HG03520 (cell line): ENCODE measurements around the gene ZNF550.
"Not testable (repeated sequence)": the region's sequence is repeated elsewhere in the genome, so short reads cannot be mapped to it uniquely, and the experiment has no call there.

ENCODE experiments used
- ATAC-seq: cut with Tn5 transposase; IDR thresholded peaks from one replicate; pipeline ENCODE4 v1.9.1; 2021; ENCODE audit warnings: mild to moderate bottlenecking, moderate library complexity; ENCODE audit not compliant: unreplicated experiment

ZNF550 gene

DNA sequence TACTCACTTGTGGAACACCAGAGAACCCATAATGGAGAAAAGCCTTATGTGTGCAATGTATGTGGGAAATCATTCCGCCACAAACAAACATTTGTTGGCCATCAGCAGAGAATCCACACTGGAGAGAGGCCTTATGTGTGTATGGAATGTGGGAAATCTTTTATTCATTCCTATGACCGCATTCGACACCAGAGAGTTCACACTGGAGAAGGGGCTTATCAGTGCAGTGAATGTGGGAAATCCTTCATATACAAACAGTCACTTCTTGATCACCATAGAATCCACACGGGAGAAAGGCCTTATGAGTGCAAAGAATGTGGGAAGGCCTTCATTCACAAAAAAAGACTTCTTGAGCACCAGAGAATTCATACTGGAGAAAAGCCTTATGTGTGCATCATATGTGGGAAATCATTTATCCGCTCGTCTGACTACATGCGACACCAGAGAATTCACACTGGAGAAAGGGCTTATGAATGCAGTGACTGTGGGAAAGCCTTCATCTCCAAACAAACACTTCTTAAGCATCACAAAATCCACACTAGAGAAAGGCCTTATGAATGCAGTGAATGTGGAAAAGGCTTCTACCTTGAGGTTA lies 21.6 kb downstream of the ZNF550 start:
- no peak for ATAC-seq

DNA sequence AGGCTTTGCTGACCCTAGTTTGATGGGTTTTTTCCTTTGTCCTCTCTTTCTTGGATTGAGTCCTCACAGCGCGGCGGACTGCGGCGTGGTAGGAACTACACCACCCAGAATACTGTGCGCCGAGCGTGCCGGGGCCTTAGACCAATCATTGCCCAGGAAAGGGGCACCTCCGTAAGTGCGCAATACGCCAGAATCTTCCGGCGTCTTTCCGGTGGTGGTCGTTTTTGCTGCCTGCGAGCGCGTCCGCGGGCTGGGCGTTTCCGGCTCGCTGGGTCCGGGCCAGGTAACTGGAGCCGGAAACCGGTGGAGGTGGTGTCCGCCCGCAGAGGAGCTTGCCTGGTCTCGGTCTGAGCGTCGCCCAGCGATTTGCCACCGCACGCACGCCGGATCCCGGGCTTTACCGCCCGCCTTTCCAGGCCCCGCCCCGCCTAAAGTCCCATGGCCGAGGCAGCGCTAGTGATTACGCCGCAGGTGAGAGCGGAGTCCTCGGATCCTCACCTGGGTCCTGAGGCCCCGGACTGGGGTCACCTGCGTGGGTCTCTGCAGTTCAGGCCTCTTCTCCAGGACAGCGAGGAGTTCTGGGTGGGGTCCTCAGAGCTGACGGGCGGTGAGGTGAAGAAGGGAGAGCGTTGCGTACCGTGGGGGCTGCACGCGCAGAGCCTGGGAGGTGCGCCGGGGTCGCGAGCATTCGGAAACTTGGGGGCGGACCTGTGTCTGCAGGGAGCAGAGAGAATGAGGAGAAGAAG lies 32.4 kb downstream of the ZNF550 start, which contains the start of gene ZNF549:
Gene ZNF549, plus strand, starts transcription at position 221 of the 746 bp plus-strand sequence. Its CDS starts 218 bp downstream, at position 439.
- ATAC-seq: peak; percentile 90

DNA sequence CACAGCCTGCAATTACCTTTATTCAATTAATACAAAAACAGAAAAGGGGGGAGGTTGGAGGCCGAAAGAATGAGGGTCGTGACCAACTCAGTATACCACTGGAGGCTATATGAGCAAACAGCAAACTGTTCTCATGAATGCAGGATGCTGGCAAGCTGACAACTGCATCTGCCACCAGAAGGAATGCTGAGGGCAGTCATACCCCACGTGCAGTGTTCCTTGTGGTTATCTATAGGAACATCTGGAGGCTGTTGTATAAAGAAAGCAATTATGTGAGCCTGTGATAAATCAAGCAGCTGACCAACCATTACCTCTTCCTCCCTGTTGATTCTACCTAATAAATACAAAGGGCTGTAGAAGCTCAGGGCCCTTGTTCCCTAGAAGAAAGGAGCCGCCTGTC lies 41.6 kb downstream of the ZNF550 start:
- ATAC-seq: not testable (repeated sequence)

DNA sequence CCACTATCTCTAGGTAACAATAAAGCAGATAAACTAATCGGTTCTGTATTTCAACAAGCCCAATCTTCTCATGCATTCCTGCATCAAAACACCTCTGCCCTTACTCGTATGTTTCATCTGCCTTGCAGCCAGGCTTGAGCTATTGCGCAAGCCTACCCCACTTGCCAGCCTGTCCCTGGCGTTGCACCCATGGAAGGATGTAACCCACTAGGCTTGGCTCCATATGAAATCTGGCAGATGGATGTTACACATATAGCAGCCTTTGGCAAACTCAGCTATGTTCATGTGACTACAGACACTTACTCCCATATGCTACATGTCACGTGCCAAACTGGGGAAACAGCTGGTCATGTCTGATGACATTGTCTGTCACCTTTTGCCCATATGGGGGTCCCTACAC lies 44.4 kb downstream of the ZNF550 start:
- no peak for ATAC-seq

DNA sequence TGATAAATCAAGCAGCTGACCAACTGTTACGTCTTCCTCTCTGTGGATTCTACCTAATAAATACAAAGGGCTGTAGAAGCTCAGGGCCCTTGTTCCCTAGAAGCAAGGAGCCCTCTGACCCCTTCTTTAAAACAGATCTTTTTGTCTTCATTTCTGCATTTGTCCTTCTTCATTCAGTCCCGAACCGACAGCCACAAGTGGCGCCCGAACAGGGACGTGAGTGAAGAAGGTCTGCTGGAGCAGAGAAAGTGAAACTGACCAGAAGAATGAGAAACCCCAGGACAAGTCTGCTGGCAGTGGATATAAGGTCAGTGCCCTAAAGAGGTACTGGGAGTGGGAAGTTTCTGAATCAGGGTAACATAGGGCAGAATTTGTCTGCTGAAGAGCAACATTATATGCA lies 46.8 kb downstream of the ZNF550 start:
- ATAC-seq: no peak

DNA sequence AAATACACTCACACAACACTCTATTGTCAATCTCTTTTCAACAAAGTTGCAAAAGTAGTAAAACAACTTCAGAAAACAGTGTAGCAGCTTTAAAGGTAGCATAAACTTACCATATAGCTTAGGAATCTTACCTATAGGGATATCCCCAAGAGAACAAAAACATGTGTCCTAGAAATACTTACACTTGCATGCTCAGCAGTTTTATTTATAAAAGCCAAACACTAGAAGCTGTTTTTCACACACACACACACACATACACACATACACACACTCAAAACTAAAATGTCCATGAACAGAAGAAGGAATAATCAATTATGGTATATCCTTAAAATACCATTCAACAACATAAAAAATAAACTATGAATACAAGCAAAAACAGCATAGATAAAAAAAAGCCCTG lies 48.2 kb downstream of the ZNF550 start:
- no peak for ATAC-seq

DNA sequence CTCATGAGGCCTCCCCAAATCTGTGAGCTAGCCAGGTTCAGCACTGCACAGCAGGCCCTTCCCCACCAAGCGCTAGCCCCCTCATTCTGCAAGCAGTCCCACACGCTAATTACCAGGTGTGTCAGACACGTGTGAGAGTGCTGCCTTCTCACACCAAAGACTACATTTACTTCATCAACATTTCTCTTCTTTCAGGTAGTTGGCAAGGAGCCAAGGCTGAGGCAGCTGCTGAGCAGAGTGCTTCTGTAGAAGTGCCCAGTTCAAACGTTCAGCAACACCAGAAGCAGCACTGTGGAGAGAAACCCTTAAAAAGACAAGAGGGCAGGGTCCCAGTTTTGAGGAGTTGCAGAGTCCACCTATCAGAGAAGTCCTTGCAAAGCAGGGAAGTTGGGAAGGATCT lies 53.5 kb downstream of the ZNF550 start:
- ATAC-seq: no peak

DNA sequence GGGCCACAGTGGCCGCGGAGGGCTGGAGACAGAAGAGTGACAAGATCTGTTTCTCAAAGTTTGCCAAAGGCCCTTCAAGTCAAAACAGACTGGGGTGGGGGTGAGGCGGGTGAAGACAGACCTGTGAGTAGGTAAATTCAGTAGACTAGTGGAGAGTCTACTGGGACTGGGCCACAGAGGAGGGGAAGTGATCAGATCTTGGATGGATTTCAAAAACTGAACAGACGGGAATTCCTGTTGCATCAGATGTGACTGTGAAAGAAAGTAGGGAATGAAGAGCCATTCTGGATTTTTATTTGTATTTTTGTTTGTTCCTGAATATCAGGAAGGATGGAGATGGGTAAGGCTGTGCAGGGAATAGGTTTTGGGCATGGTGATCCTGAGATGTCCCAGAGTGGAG lies 59.3 kb downstream of the ZNF550 start:
- not testable (repeated sequence) for ATAC-seq

DNA sequence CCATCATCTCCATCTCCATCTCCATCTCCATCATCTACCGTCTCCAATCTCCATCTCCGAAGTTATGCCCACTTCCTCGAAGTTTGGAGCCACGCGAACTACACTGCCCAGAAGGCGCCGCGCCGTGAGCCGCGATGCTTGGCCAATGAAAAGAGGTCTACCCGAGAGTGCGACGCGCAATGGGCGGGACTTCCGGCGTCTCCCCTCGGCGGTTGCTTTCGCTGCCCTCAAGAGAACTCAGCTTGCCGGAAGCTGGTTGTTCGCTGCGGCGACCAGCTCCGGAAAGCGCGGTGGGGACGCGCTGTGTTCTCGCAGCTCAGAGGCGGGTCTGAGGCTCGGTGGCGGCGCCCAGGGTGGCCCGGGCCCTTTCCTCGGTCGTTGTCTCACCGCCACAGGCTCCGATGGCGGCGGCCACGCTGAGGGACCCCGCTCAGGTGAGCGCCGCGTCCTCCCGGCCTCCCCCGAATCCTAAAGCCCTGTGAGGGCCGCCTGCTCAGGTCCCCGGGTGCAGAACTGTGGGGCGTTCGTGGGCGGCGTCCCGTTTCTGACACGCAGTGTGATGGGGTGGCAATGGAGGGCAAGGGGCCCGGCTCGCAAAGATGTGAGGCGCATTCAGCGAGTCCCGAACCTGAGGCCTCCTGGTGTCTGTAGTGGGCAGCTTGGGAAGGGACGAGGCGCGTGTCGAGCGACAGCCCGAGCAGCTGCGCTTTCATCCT lies 59.8 kb downstream of the ZNF550 start, which contains the start of gene ZNF773:
Gene ZNF773, plus strand, starts transcription at position 259 of the 716 bp plus-strand sequence. Its CDS starts 143 bp downstream, at position 402.
- ATAC-seq: peak; percentile 91

DNA sequence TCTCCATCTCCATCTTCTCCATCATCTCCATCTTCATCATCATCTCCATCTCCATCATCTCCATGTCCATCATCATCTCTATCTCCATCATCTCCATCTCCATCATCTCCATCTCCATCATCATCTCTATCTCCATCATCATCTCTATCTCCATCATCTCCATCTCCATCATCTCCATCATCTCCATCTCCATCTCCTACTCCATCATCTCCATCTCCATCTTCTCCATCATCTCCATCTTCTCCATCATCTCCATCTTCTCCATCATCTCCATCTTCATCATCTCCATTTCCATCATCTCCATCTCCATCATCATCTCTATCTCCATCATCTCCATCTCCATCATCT lies 60.4 kb downstream of the ZNF550 start:
- not testable (repeated sequence) for ATAC-seq

DNA sequence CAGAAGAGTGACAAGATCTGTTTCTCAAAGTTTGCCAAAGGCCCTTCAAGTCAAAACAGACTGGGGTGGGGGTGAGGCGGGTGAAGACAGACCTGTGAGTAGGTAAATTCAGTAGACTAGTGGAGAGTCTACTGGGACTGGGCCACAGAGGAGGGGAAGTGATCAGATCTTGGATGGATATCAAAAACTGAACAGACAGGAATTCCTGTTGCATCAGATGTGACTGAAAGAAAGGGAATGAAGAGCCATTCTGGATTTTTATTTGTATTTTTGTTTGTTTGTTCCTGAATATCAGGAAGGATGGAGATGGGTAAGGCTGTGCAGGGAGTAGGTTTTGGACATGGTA lies 71.4 kb downstream of the ZNF550 start:
- not testable (repeated sequence) for ATAC-seq

DNA sequence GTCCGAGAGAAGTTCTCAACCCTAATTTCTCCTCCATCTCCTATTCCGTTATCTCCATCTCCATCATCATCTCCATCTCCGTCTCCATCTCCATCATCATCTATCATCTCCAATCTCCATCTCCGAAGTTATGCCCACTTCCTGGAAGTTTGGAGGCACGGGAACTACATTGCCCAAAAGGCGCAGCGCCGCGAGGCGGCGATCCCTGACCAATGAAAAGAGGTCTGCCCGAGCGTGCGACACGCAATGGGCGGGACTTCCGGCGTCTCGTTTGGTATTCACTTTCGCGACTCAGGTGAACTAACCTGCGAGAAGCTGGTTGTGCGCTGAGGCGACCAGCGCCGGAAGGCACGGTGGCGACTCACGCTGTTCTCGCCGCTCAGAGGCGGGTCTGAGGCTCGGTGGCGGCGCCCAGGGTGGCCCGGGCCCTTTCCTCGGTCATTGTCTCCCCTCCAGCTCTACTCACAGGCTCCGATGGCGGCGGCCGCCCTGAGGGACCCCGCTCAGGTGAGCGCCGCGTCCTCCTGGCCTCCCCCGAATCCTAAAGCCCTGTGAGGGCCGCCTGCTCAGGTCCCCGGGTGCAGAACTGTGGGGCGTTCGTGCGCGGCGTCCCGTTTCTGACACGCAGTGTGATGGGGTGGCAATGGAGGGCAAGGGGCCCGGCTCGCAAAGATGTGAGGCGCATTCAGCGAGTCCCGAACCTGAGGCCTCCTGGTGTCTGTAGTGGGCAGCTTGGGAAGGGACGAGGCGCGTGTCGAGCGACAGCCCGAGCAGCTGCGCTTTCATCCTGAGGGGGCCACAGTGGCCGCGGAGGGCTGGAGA lies 72.0 kb downstream of the ZNF550 start, which contains the start of gene ZNF419:
Gene ZNF419, plus strand, starts transcription at position 274 of the 822 bp plus-strand sequence. Its CDS starts 201 bp downstream, at position 475.
- peak; percentile 90 for ATAC-seq
